C4-2B (cell line): Measurements from ENCODE around the gene DPH5.

Experiments used
- H3K27ac ChIP-seq: fragments of 450-650 bp; 2 replicates; pipeline ENCODE4 v1.5.1; 2017
- ZFX ChIP-seq: fragments of 450-650 bp; IDR thresholded peaks from 2 replicates; pipeline ENCODE4 v1.6.1; 2017
- TF ChIP-seq, protein P1 (sequence below): fragments of 450-650 bp; conservative IDR thresholded peaks from 2 replicates; pipeline ENCODE4 v1.5.1; 2017; ENCODE audit warnings: mild to moderate bottlenecking

Gene DPH5

GRCh38 chr1:101030881-101031280 lies 5.3 kb upstream of the DPH5 start:
- TF ChIP-seq ZFX, result no peak
- TF ChIP-seq, protein P1, sequence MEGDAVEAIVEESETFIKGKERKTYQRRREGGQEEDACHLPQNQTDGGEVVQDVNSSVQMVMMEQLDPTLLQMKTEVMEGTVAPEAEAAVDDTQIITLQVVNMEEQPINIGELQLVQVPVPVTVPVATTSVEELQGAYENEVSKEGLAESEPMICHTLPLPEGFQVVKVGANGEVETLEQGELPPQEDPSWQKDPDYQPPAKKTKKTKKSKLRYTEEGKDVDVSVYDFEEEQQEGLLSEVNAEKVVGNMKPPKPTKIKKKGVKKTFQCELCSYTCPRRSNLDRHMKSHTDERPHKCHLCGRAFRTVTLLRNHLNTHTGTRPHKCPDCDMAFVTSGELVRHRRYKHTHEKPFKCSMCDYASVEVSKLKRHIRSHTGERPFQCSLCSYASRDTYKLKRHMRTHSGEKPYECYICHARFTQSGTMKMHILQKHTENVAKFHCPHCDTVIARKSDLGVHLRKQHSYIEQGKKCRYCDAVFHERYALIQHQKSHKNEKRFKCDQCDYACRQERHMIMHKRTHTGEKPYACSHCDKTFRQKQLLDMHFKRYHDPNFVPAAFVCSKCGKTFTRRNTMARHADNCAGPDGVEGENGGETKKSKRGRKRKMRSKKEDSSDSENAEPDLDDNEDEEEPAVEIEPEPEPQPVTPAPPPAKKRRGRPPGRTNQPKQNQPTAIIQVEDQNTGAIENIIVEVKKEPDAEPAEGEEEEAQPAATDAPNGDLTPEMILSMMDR, result no peak
- H3K27ac ChIP-seq, result no peak overlapping the region

GRCh38 chr1:101029184-101029583 lies 3.6 kb upstream of the DPH5 start:
- no peak for TF ChIP-seq ZFX
- TF ChIP-seq, protein P1, result no peak
- no peak overlapping the region for H3K27ac ChIP-seq

GRCh38 chr1:101028466-101028865 lies 2.9 kb upstream of the DPH5 start:
- TF ChIP-seq, protein P1, result no peak
- no peak for TF ChIP-seq ZFX
- no peak overlapping the region for H3K27ac ChIP-seq

- H3K27ac ChIP-seq, result no peak overlapping the region
- TF ChIP-seq, protein P1, result no peak
- TF ChIP-seq ZFX, result no peak
These were observed 1.7 kb upstream of the DPH5 start for GRCh38 chr1:101027194-101027772.

- peak overlapping the region; percentile 84 for H3K27ac ChIP-seq
- TF ChIP-seq ZFX, result no peak
- TF ChIP-seq, protein P1, result no peak
These were observed 825 bp upstream of the DPH5 start for GRCh38 chr1:101026430-101026788.

DNA sequence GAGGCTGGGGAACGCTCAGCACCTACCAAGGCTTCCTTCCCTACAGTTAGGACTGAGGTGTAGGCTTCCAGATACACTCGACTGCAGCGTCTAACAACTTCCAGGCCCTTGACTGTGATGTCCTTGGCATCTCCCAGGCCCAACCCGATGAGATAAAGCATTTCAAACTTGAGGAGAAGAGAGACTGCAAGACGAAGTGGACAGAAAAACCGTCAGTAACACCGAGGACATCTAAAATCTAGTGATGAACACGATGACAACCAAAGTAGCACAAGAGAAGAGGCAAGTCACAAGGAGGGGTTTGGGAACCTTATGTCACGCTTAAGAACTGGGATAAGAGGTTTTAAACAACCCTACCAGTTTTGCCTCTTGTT lies 314 bp downstream of the DPH5 start:
- H3K27ac ChIP-seq, result peak overlapping the region; percentile 84
- no peak for TF ChIP-seq ZFX
- TF ChIP-seq, protein P1, result no peak

- TF ChIP-seq ZFX, result no peak
- TF ChIP-seq, protein P1, result no peak
- H3K27ac ChIP-seq, result no peak overlapping the region
These were observed 3.3 kb downstream of the DPH5 start for GRCh38 chr1:101022294-101022693.
